Type B pancreatic cell (in vitro differentiated cells): ENCODE measurements around the gene FMO5. TPM values are rescaled to one million over a fixed set of nuclear protein-coding genes. Genes with fewer than 3 reads are reported as not detected.
"Not testable (repeated sequence)": the region's sequence is repeated elsewhere in the genome, so short reads cannot be mapped to it uniquely, and the experiment has no call there.

ENCODE experiments used
- DNase-seq: peaks from one replicate; pipeline ENCODE4 v3.0.0; 2021; ENCODE audit warnings: mixed read lengths; ENCODE audit not compliant: unreplicated experiment; ENCODE audit errors: extremely low spot score
- H3K27ac Mint-ChIP-seq: 2 replicates; pipeline ENCODE4 v1.8.0; 2021; ENCODE audit warnings: mild to moderate bottlenecking, mixed read lengths
- H3K27me3 Mint-ChIP-seq: 2 replicates; pipeline ENCODE4 v1.8.0; 2021; ENCODE audit warnings: mixed read lengths
- H3K36me3 Mint-ChIP-seq: 2 replicates; pipeline ENCODE4 v1.8.0; 2021; ENCODE audit warnings: mixed read lengths
- H3K4me1 Mint-ChIP-seq: one replicate; pipeline ENCODE4 v1.8.0; 2021; ENCODE audit warnings: mixed read lengths; ENCODE audit not compliant: unreplicated experiment
- H3K4me3 Mint-ChIP-seq: 2 replicates; pipeline ENCODE4 v1.8.0; 2021; ENCODE audit warnings: mild to moderate bottlenecking, mixed read lengths
- H3K9me3 Mint-ChIP-seq: 2 replicates; pipeline ENCODE4 v1.8.0; 2021; ENCODE audit warnings: mixed read lengths
- total RNA-seq: library from RNA; stranded (reverse); gene quantifications from 2 replicates; pipeline ENCODE4 v1.2.1, GENCODE V29; 2021; ENCODE audit warnings: low replicate concordance
- TF ChIP-seq, protein P1 (sequence below): fragments of 200-600 bp; sonication (generic); conservative IDR thresholded peaks from 2 replicates; pipeline ENCODE4 v1.5.0; 2021; ENCODE audit warnings: antibody characterized with exemption, mild to moderate bottlenecking

The FMO5 gene
- total RNA-seq, 1 donor from 2014 or later = 2.4 TPM

- Mint-ChIP-seq H3K4me1 (peaks cover 14% of the 10 kb centered on the region), H3K36me3 (peaks cover 20% of the 10 kb centered on the region), H3K4me3 (no peak overlapping the region), H3K27ac (no peak overlapping the region), H3K9me3 (no peaks in the 10 kb centered on the region), H3K27me3 (no peaks in the 10 kb centered on the region)
- TF ChIP-seq, protein P1, sequence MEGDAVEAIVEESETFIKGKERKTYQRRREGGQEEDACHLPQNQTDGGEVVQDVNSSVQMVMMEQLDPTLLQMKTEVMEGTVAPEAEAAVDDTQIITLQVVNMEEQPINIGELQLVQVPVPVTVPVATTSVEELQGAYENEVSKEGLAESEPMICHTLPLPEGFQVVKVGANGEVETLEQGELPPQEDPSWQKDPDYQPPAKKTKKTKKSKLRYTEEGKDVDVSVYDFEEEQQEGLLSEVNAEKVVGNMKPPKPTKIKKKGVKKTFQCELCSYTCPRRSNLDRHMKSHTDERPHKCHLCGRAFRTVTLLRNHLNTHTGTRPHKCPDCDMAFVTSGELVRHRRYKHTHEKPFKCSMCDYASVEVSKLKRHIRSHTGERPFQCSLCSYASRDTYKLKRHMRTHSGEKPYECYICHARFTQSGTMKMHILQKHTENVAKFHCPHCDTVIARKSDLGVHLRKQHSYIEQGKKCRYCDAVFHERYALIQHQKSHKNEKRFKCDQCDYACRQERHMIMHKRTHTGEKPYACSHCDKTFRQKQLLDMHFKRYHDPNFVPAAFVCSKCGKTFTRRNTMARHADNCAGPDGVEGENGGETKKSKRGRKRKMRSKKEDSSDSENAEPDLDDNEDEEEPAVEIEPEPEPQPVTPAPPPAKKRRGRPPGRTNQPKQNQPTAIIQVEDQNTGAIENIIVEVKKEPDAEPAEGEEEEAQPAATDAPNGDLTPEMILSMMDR = no peak
- DNase-seq = no peak
Observed at GRCh38 chr1:147167365-147167764, 57.8 kb downstream of the FMO5 start.

- Mint-ChIP-seq H3K27me3 (no peaks in the 10 kb centered on the region), H3K36me3 (peaks cover 38% of the 10 kb centered on the region)
Observed at GRCh38 chr1:147163019-147163418, 62.1 kb downstream of the FMO5 start.

GRCh38 chr1:147162093-147162492 lies 63.0 kb downstream of the FMO5 start:
- Mint-ChIP-seq H3K36me3 (peaks cover 45% of the 10 kb centered on the region), H3K4me3 (no peak overlapping the region), H3K4me1 (no peaks in the 10 kb centered on the region), H3K27me3 (no peaks in the 10 kb centered on the region), H3K27ac (no peak overlapping the region), H3K9me3 (no peaks in the 10 kb centered on the region)
- TF ChIP-seq, protein P1 = no peak
- DNase-seq = no peak

More at GRCh38 chr1:147163019-147163418, 62.1 kb downstream of the FMO5 start:
- DNase-seq = no peak
- H3K4me1 Mint-ChIP-seq = no peaks in the 10 kb centered on the region
- no peak overlapping the region for H3K27ac Mint-ChIP-seq
- H3K4me3 Mint-ChIP-seq = no peak overlapping the region
- TF ChIP-seq, protein P1 = no peak
- H3K9me3 Mint-ChIP-seq = no peaks in the 10 kb centered on the region

GRCh38 chr1:147157116-147157515 lies 68.0 kb downstream of the FMO5 start:
- not testable (repeated sequence) for H3K4me3 Mint-ChIP-seq, H3K4me1 Mint-ChIP-seq, H3K27me3 Mint-ChIP-seq, H3K27ac Mint-ChIP-seq, H3K9me3 Mint-ChIP-seq, DNase-seq
- H3K36me3 Mint-ChIP-seq = peaks cover 26% of the 10 kb centered on the region

- Mint-ChIP-seq H3K36me3 (peaks cover 25% of the 10 kb centered on the region), H3K4me1 (no peaks in the 10 kb centered on the region), H3K4me3 (no peak overlapping the region), H3K27me3 (no peaks in the 10 kb centered on the region), H3K9me3 (no peaks in the 10 kb centered on the region), H3K27ac (no peak overlapping the region)
- no peak for DNase-seq
- TF ChIP-seq, protein P1 = no peak
Observed at GRCh38 chr1:147156642-147157041, 68.5 kb downstream of the FMO5 start.

- peaks cover 7% of the 10 kb centered on the region for H3K36me3 Mint-ChIP-seq
- no peak overlapping the region for H3K4me3 Mint-ChIP-seq
- no peaks in the 10 kb centered on the region for H3K4me1 Mint-ChIP-seq
- DNase-seq = no peak
- H3K9me3 Mint-ChIP-seq = no peaks in the 10 kb centered on the region
- no peak overlapping the region for H3K27ac Mint-ChIP-seq
- TF ChIP-seq, protein P1 = no peak
- no peaks in the 10 kb centered on the region for H3K27me3 Mint-ChIP-seq
Observed at GRCh38 chr1:147152772-147153171, 72.4 kb downstream of the FMO5 start.
